ENCODE measurements around the gene TTN.

DNA sequence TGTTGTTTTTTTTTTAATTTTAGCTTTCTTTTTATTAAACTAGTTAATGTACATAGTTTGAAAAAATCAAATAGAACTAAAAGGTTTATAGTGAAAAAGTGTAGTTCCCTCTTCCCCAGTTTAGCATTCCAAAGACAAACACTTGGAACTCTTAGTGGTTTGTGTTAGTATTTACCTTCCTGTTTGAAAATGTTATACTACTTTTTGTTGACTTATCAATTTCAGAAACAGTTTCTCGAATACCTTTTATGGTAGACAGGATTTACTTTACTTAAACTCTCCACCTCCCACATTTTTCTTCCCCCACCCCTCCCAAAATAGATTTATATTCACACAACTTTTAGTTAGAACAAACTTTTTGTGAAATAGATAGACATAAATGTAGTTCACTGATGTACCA is 300.3 kb downstream of the TTN start:
- TF ChIP-seq, protein P1, sequence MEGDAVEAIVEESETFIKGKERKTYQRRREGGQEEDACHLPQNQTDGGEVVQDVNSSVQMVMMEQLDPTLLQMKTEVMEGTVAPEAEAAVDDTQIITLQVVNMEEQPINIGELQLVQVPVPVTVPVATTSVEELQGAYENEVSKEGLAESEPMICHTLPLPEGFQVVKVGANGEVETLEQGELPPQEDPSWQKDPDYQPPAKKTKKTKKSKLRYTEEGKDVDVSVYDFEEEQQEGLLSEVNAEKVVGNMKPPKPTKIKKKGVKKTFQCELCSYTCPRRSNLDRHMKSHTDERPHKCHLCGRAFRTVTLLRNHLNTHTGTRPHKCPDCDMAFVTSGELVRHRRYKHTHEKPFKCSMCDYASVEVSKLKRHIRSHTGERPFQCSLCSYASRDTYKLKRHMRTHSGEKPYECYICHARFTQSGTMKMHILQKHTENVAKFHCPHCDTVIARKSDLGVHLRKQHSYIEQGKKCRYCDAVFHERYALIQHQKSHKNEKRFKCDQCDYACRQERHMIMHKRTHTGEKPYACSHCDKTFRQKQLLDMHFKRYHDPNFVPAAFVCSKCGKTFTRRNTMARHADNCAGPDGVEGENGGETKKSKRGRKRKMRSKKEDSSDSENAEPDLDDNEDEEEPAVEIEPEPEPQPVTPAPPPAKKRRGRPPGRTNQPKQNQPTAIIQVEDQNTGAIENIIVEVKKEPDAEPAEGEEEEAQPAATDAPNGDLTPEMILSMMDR (conservative IDR thresholded peaks at IDR 0.05; ENCODE audit: low read depth in 2 of 2) = no peak
- TF ChIP-seq POLR2AphosphoS5 (IDR thresholded peaks at IDR 0.05; ENCODE audit: low read depth) (no peak), EZH2 (IDR thresholded peaks at IDR 0.05; ENCODE audit: low read depth, unreplicated experiment) (no peak), JUNB (IDR thresholded peaks at IDR 0.05; ENCODE audit: unreplicated experiment) (no peak), ZNF331 (CRISPR knock-in tag; IDR thresholded peaks at IDR 0.05; ENCODE audit: low read depth) (no peak), ZNF114 (CRISPR knock-in tag; IDR thresholded peaks at IDR 0.05) (no peak), CREB1 (CRISPR knock-in tag; IDR thresholded peaks at IDR 0.05; ENCODE audit: low read depth) (no peak), STAT1 (IDR thresholded peaks at IDR 0.05; ENCODE audit: unreplicated experiment) (no peak), EZH2phosphoT487 (IDR thresholded peaks at IDR 0.05; ENCODE audit: unreplicated experiment) (no peak), NANOG (IDR thresholded peaks at IDR 0.05; ENCODE audit: borderline replicate concordance) (no peak)
- TF ChIP-seq, protein P2, sequence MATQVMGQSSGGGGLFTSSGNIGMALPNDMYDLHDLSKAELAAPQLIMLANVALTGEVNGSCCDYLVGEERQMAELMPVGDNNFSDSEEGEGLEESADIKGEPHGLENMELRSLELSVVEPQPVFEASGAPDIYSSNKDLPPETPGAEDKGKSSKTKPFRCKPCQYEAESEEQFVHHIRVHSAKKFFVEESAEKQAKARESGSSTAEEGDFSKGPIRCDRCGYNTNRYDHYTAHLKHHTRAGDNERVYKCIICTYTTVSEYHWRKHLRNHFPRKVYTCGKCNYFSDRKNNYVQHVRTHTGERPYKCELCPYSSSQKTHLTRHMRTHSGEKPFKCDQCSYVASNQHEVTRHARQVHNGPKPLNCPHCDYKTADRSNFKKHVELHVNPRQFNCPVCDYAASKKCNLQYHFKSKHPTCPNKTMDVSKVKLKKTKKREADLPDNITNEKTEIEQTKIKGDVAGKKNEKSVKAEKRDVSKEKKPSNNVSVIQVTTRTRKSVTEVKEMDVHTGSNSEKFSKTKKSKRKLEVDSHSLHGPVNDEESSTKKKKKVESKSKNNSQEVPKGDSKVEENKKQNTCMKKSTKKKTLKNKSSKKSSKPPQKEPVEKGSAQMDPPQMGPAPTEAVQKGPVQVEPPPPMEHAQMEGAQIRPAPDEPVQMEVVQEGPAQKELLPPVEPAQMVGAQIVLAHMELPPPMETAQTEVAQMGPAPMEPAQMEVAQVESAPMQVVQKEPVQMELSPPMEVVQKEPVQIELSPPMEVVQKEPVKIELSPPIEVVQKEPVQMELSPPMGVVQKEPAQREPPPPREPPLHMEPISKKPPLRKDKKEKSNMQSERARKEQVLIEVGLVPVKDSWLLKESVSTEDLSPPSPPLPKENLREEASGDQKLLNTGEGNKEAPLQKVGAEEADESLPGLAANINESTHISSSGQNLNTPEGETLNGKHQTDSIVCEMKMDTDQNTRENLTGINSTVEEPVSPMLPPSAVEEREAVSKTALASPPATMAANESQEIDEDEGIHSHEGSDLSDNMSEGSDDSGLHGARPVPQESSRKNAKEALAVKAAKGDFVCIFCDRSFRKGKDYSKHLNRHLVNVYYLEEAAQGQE (IDR thresholded peaks at IDR 0.05; ENCODE audit: unreplicated experiment) = no peak
- TF ChIP-seq, protein P3, sequence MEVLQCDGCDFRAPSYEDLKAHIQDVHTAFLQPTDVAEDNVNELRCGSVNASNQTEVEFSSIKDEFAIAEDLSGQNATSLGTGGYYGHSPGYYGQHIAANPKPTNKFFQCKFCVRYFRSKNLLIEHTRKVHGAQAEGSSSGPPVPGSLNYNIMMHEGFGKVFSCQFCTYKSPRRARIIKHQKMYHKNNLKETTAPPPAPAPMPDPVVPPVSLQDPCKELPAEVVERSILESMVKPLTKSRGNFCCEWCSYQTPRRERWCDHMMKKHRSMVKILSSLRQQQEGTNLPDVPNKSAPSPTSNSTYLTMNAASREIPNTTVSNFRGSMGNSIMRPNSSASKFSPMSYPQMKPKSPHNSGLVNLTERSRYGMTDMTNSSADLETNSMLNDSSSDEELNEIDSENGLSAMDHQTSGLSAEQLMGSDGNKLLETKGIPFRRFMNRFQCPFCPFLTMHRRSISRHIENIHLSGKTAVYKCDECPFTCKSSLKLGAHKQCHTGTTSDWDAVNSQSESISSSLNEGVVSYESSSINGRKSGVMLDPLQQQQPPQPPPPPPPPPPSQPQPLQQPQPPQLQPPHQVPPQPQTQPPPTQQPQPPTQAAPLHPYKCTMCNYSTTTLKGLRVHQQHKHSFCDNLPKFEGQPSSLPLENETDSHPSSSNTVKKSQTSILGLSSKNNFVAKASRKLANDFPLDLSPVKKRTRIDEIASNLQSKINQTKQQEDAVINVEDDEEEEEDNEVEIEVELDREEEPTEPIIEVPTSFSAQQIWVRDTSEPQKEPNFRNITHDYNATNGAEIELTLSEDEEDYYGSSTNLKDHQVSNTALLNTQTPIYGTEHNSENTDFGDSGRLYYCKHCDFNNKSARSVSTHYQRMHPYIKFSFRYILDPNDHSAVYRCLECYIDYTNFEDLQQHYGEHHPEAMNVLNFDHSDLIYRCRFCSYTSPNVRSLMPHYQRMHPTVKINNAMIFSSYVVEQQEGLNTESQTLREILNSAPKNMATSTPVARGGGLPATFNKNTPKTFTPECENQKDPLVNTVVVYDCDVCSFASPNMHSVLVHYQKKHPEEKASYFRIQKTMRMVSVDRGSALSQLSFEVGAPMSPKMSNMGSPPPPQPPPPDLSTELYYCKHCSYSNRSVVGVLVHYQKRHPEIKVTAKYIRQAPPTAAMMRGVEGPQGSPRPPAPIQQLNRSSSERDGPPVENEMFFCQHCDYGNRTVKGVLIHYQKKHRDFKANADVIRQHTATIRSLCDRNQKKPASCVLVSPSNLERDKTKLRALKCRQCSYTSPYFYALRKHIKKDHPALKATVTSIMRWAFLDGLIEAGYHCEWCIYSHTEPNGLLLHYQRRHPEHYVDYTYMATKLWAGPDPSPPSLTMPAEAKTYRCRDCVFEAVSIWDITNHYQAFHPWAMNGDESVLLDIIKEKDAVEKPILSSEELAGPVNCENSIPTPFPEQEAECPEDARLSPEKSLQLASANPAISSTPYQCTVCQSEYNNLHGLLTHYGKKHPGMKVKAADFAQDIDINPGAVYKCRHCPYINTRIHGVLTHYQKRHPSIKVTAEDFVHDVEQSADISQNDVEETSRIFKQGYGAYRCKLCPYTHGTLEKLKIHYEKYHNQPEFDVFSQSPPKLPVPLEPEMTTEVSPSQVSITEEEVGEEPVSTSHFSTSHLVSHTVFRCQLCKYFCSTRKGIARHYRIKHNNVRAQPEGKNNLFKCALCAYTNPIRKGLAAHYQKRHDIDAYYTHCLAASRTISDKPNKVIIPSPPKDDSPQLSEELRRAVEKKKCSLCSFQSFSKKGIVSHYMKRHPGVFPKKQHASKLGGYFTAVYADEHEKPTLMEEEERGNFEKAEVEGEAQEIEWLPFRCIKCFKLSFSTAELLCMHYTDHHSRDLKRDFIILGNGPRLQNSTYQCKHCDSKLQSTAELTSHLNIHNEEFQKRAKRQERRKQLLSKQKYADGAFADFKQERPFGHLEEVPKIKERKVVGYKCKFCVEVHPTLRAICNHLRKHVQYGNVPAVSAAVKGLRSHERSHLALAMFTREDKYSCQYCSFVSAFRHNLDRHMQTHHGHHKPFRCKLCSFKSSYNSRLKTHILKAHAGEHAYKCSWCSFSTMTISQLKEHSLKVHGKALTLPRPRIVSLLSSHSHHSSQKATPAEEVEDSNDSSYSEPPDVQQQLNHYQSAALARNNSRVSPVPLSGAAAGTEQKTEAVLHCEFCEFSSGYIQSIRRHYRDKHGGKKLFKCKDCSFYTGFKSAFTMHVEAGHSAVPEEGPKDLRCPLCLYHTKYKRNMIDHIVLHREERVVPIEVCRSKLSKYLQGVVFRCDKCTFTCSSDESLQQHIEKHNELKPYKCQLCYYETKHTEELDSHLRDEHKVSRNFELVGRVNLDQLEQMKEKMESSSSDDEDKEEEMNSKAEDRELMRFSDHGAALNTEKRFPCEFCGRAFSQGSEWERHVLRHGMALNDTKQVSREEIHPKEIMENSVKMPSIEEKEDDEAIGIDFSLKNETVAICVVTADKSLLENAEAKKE (CRISPR knock-in tag; IDR thresholded peaks at IDR 0.05) = no peak
